ENCODE results near the gene CRYBG3. TPM values are rescaled to one million over a fixed set of nuclear protein-coding genes. Genes with fewer than 3 reads are reported as not detected.
"Not testable (repeated sequence)": the region's sequence is repeated elsewhere in the genome, so short reads cannot be mapped to it uniquely, and the experiment has no call there.

The CRYBG3 gene
- total RNA-seq, 1 donor = 20.3 TPM

- H3K79me2 ChIP-seq (ENCODE audit: insufficient read depth, low read length) = peaks cover 34% of the 10 kb centered on the region
- H3K36me3 ChIP-seq (ENCODE audit: insufficient read depth, low read length) = no peaks in the 10 kb centered on the region
- no peaks in the 10 kb centered on the region for H3K9me3 ChIP-seq (ENCODE audit: low read depth, low read length)
- H3K4me3 ChIP-seq (ENCODE audit: insufficient read depth, low read length) = no peak overlapping the region
- no peak for DNase-seq (ENCODE audit: insufficient read length, low spot score, missing footprints)
- peaks cover 12% of the 10 kb centered on the region for H4K20me1 ChIP-seq (ENCODE audit: insufficient read depth, low read length)
- H3K4me2 ChIP-seq (ENCODE audit: insufficient read depth, low read length) = no peak overlapping the region
- no peaks in the 10 kb centered on the region for H3K27me3 ChIP-seq (ENCODE audit: insufficient read depth, low read length)
- no peak for TF ChIP-seq CTCF (IDR thresholded peaks at IDR 0.05; ENCODE audit: extremely low read depth, low read depth, low read length)
- H2AFZ ChIP-seq (ENCODE audit: low read length) = no peak overlapping the region
- H3K27ac ChIP-seq (ENCODE audit: low read depth, low read length) = no peak overlapping the region
- no peaks in the 10 kb centered on the region for H3K4me1 ChIP-seq (ENCODE audit: insufficient read depth, low read length)
Observed at GRCh38 chr3:97829198-97829597, 7.4 kb downstream of the CRYBG3 start.

GRCh38 chr3:97830638-97831037 lies 8.8 kb downstream of the CRYBG3 start:
- H3K4me2 ChIP-seq (ENCODE audit: insufficient read depth, low read length) = no peak overlapping the region
- H3K27me3 ChIP-seq (ENCODE audit: insufficient read depth, low read length) = no peaks in the 10 kb centered on the region
- no peak overlapping the region for H2AFZ ChIP-seq (ENCODE audit: low read length)
- H3K4me3 ChIP-seq (ENCODE audit: insufficient read depth, low read length) = no peak overlapping the region
- H4K20me1 ChIP-seq (ENCODE audit: insufficient read depth, low read length) = peaks cover 10% of the 10 kb centered on the region
- no peak for DNase-seq (ENCODE audit: insufficient read length, low spot score, missing footprints)
- peaks cover 4% of the 10 kb centered on the region for H3K4me1 ChIP-seq (ENCODE audit: insufficient read depth, low read length)
- TF ChIP-seq CTCF (IDR thresholded peaks at IDR 0.05; ENCODE audit: extremely low read depth, low read depth, low read length) = no peak
- no peaks in the 10 kb centered on the region for H3K9me3 ChIP-seq (ENCODE audit: low read depth, low read length)
- H3K27ac ChIP-seq (ENCODE audit: low read depth, low read length) = no peak overlapping the region
- no peaks in the 10 kb centered on the region for H3K36me3 ChIP-seq (ENCODE audit: insufficient read depth, low read length)
- H3K79me2 ChIP-seq (ENCODE audit: insufficient read depth, low read length) = peaks cover 30% of the 10 kb centered on the region

GRCh38 chr3:97831140-97831539 lies 9.3 kb downstream of the CRYBG3 start:
- H2AFZ ChIP-seq (ENCODE audit: low read length) = no peak overlapping the region
- H4K20me1 ChIP-seq (ENCODE audit: insufficient read depth, low read length) = peaks cover 12% of the 10 kb centered on the region
- no peak for TF ChIP-seq CTCF (IDR thresholded peaks at IDR 0.05; ENCODE audit: extremely low read depth, low read depth, low read length)
- DNase-seq (ENCODE audit: insufficient read length, low spot score, missing footprints) = no peak
- H3K4me1 ChIP-seq (ENCODE audit: insufficient read depth, low read length) = peaks cover 9% of the 10 kb centered on the region
- H3K4me2 ChIP-seq (ENCODE audit: insufficient read depth, low read length) = no peak overlapping the region
- H3K27me3 ChIP-seq (ENCODE audit: insufficient read depth, low read length) = no peaks in the 10 kb centered on the region
- H3K79me2 ChIP-seq (ENCODE audit: insufficient read depth, low read length) = peaks cover 27% of the 10 kb centered on the region
- no peak overlapping the region for H3K4me3 ChIP-seq (ENCODE audit: insufficient read depth, low read length)
- no peaks in the 10 kb centered on the region for H3K9me3 ChIP-seq (ENCODE audit: low read depth, low read length)
- H3K27ac ChIP-seq (ENCODE audit: low read depth, low read length) = no peak overlapping the region
- no peaks in the 10 kb centered on the region for H3K36me3 ChIP-seq (ENCODE audit: insufficient read depth, low read length)

- H3K4me2 ChIP-seq (ENCODE audit: insufficient read depth, low read length); H3K4me1 ChIP-seq (ENCODE audit: insufficient read depth, low read length); H3K27me3 ChIP-seq (ENCODE audit: insufficient read depth, low read length); H2AFZ ChIP-seq (ENCODE audit: low read length); H3K4me3 ChIP-seq (ENCODE audit: insufficient read depth, low read length); H3K9me3 ChIP-seq (ENCODE audit: low read depth, low read length); H3K27ac ChIP-seq (ENCODE audit: low read depth, low read length); H3K36me3 ChIP-seq (ENCODE audit: insufficient read depth, low read length); DNase-seq (ENCODE audit: insufficient read length, low spot score, missing footprints): not testable (repeated sequence)
- Histone ChIP-seq H3K79me2 (ENCODE audit: insufficient read depth, low read length) (peaks cover 19% of the 10 kb centered on the region), H4K20me1 (ENCODE audit: insufficient read depth, low read length) (peaks cover 19% of the 10 kb centered on the region)
Observed at GRCh38 chr3:97833184-97833583, 11.4 kb downstream of the CRYBG3 start.

Measured in osteoblast (primary cell).